H1 (cell line): ENCODE results near the gene BORCS8. TPM values are rescaled to one million over a fixed set of nuclear protein-coding genes. Genes with fewer than 3 reads are reported as not detected.
A peak's percentile ranks its signal among the peaks of the same experiment; 100 is the strongest.

Source experiments
- CHD2 ChIP-seq: IDR thresholded peaks from 2 replicates; pipeline ENCODE4 v1.6.1; 2012; ENCODE audit warnings: low read length, improper control_type of control experiment
- CREB1 ChIP-seq: IDR thresholded peaks from 2 replicates; pipeline ENCODE4 v1.6.1; 2012; ENCODE audit warnings: inconsistent platforms
- EGR1 ChIP-seq: IDR thresholded peaks from 2 replicates; pipeline ENCODE4 v1.6.1; 2011; ENCODE audit warnings: low read depth, low read length, borderline replicate concordance
- KDM4A ChIP-seq: IDR thresholded peaks from one replicate; pipeline ENCODE4 v1.7.1; 2012; ENCODE audit warnings: low read depth, mild to moderate bottlenecking, moderate library complexity, low read length, inconsistent platforms; ENCODE audit not compliant: severe bottlenecking
- KDM5A ChIP-seq: fragments of 200-600 bp; IDR thresholded peaks from 2 replicates; pipeline ENCODE4 v1.7.1; 2012; ENCODE audit warnings: mild to moderate bottlenecking, low read length, inconsistent platforms, mixed read lengths
- SAP30 ChIP-seq: fragments of 300-600 bp; sonication (generic); IDR thresholded peaks from 2 replicates; pipeline ENCODE4 v1.7.1; 2012; ENCODE audit warnings: low read length, moderate library complexity, mild to moderate bottlenecking, inconsistent platforms; ENCODE audit not compliant: insufficient read depth, insufficient replicate concordance
- SIX5 ChIP-seq: IDR thresholded peaks from 2 replicates; pipeline ENCODE4 v1.6.1; 2011; ENCODE audit warnings: mild to moderate bottlenecking, low read depth, low read length
- SP4 ChIP-seq: IDR thresholded peaks from 2 replicates; pipeline ENCODE4 v1.6.1; 2012; ENCODE audit warnings: low read length, inconsistent platforms
- SUZ12 ChIP-seq: fragments of 200-600 bp; sonication (generic); IDR thresholded peaks from 2 replicates; pipeline ENCODE4 v1.6.1; 2012; ENCODE audit warnings: mild to moderate bottlenecking, inconsistent platforms, low read length, moderate library complexity, mixed read lengths
- TAF7 ChIP-seq: optimal IDR thresholded peaks from 2 replicates; pipeline ENCODE3; 2011; ENCODE audit warnings: low read depth, mild to moderate bottlenecking, inconsistent platforms, low read length, moderate library complexity, borderline replicate concordance
- TEAD4 ChIP-seq: IDR thresholded peaks from 2 replicates; pipeline ENCODE4 v1.6.1; 2012; ENCODE audit warnings: low read depth, low read length, inconsistent platforms, mixed read lengths
- YY1 ChIP-seq: IDR thresholded peaks from 2 replicates; pipeline ENCODE4 v1.6.1; 2011; ENCODE audit warnings: low read depth, mild to moderate bottlenecking, low read length
- ZNF274 ChIP-seq: IDR thresholded peaks from 2 replicates; pipeline ENCODE4 v1.7.0; 2012; ENCODE audit warnings: low read length, borderline replicate concordance; ENCODE audit errors: extremely low read depth
- polyA plus RNA-seq, 7 experiments: library from polyadenylated mRNA; depleted of rRNA in 3 of 7; stranded (reverse) in 5 of 7; unstranded in 2 of 7; fragments of >200 nt in 5 of 7; fragments of 200-250 nt in 2 of 7; gene quantifications; 1 replicate in 5 of 7; 2 replicates in 1 of 7; 4 replicates in 1 of 7; pipeline versions ENCODE4 v1.2.1 to v1.2.3, GENCODE V29; 2011 to 2013; ENCODE audit warnings: missing spikeins in 2 of 7, mixed read lengths in 2 of 7
- total RNA-seq: library from RNA; stranded (reverse); fragmentation: NEBNext Ultra II Directional; extraction: Animal tissue kit (Norgen Biotek cat#: 25700); gene quantifications from 2 replicates; pipeline ENCODE4 v1.2.1, GENCODE V29; 2021
- TF ChIP-seq, protein P1 (sequence below): IDR thresholded peaks from 2 replicates; pipeline ENCODE4 v1.6.1; 2012; ENCODE audit warnings: low read length, inconsistent platforms
- TF ChIP-seq, protein P2 (sequence below): IDR thresholded peaks from 2 replicates; pipeline ENCODE4 v1.6.1; 2011; ENCODE audit warnings: low read depth, mild to moderate bottlenecking, low read length; ENCODE audit not compliant: insufficient read depth

BORCS8 gene
- total and polyA plus RNA-seq, 2 of the 8 experiments (the other 6 are each of a cell fraction or from before 2014, with no cell fraction given) = 15.0 to 15.9 TPM

DNA sequence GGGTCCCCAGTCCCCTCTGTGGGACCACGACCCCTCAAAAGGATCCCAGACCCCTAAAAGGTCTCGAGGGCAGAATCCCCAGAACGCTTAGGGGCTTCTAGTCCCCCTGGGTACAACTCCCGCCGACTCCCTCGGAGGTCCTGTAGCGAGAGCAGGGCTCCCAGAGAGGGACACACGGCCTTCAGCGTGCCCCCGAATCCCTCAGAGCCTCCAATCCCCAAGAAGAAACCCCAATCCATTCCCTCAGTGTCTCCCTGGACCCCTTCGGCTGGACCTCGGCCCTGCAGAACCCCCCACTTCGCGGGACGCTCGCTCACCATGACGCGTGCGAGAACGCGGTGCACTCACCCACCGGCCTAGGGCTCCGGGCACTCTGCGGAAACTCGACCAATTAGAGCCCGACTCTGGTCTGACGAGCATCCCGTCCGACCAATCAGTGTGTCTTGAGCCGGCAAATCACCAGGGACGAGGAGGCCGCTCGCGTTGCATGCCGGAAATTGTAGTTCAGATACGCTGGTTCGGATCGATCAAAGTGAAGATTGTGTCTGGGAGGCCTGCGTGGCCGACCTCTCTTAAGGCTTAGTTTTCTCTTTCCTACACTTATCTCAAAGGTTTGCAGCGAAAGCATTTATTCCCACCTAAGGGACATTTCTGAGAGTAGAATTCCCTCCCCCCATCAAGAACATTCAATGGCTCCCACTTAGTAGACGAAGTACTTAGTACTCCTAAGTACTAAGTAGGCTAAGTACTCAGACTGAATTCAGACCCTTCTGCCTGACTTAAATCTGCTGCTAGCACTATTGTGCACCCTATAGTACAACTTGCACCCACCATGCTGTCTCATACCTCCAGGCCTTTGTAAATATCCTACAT lies 53.6 kb downstream of the BORCS8 start, which contains the start of gene TMEM161A (continued):
- TF ChIP-seq, protein P1, sequence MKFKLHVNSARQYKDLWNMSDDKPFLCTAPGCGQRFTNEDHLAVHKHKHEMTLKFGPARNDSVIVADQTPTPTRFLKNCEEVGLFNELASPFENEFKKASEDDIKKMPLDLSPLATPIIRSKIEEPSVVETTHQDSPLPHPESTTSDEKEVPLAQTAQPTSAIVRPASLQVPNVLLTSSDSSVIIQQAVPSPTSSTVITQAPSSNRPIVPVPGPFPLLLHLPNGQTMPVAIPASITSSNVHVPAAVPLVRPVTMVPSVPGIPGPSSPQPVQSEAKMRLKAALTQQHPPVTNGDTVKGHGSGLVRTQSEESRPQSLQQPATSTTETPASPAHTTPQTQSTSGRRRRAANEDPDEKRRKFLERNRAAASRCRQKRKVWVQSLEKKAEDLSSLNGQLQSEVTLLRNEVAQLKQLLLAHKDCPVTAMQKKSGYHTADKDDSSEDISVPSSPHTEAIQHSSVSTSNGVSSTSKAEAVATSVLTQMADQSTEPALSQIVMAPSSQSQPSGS = no peak
- TF ChIP-seq ZNF274 (no peak), SIX5 (peak; percentile 79), KDM5A (no peak), CHD2 (peak; percentile 93), CREB1 (peak; percentile 71), SUZ12 (no peak), TEAD4 (no peak), YY1 (no peak), SAP30 (no peak), EGR1 (no peak), KDM4A (peak; percentile 85), TAF7 (no peak), SP4 (no peak)
- TF ChIP-seq, protein P2, sequence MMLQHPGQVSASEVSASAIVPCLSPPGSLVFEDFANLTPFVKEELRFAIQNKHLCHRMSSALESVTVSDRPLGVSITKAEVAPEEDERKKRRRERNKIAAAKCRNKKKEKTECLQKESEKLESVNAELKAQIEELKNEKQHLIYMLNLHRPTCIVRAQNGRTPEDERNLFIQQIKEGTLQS = no peak
